CD4-positive, alpha-beta T cell treated with Interleukin-21 for 1 hour (primary cell): ENCODE results near the gene GJA4.
"Not testable (repeated sequence)": the region's sequence is repeated elsewhere in the genome, so short reads cannot be mapped to it uniquely, and the experiment has no call there.

Source experiments
- DNase-seq: peaks from one replicate; pipeline ENCODE4 v3.0.0-alpha.2; 2020

GJA4 gene

DNA sequence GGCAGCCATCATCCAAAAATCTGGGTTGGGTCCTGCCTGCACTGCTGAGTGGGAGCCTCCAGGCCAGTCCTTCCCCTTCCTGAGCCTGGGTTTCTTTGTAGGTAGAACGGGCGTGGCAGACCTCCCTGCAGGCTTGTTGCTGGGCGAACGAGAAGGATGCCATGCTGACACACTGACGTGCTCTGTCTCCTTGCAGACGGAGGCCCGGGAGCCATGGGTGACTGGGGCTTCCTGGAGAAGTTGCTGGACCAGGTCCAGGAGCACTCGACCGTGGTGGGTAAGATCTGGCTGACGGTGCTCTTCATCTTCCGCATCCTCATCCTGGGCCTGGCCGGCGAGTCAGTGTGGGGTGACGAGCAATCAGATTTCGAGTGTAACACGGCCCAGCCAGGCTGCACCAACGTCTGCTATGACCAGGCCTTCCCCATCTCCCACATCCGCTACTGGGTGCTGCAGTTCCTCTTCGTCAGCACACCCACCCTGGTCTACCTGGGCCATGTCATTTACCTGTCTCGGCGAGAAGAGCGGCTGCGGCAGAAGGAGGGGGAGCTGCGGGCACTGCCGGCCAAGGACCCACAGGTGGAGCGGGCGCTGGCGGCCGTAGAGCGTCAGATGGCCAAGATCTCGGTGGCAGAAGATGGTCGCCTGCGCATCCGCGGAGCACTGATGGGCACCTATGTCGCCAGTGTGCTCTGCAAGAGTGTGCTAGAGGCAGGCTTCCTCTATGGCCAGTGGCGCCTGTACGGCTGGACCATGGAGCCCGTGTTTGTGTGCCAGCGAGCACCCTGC, 1.4 kb downstream of the GJA4 start:
- DNase-seq, result no peak

DNA sequence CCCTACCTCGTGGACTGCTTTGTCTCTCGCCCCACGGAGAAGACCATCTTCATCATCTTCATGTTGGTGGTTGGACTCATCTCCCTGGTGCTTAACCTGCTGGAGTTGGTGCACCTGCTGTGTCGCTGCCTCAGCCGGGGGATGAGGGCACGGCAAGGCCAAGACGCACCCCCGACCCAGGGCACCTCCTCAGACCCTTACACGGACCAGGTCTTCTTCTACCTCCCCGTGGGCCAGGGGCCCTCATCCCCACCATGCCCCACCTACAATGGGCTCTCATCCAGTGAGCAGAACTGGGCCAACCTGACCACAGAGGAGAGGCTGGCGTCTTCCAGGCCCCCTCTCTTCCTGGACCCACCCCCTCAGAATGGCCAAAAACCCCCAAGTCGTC, 2.0 kb downstream of the GJA4 start:
- DNase-seq, result no peak

DNA sequence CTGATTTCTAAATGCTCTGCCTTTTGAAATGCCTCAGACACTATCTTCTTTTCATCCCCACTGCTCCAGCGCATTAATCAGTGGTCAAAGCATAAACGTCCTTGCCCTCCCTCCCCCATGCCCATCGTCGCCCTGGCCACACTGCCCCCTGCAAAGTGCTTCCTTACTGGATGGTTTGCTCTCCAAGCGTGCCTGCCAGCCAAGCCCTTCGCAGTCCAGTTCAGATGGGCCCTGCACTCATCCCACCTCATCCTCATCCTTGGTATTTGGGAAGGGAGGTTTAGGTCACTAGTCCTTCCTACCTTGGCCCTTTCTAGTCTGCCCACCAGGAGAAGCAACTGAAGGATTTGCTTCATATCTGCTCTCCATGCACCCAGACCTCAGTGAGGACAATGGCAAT, 3.1 kb downstream of the GJA4 start:
- no peak for DNase-seq

DNA sequence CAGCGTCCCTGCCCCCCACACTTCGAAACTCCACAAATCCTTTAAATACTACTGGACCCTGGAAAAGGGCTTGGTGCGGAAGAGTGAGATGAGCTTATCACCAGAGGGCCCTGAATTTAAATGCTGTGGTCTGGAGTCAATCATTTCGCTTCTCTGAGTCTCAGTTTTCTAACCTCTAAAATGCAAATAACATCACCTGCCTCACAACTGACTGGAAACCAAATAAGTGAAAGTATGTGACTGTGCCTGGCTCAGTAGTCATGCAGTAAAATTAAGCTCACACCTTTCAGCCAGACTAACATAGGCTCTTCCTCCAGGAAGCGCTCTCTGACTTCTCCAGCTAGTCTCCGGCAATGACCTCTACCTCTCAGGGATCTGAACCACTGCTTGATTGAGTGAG, 4.2 kb downstream of the GJA4 start:
- DNase-seq, result no peak

DNA sequence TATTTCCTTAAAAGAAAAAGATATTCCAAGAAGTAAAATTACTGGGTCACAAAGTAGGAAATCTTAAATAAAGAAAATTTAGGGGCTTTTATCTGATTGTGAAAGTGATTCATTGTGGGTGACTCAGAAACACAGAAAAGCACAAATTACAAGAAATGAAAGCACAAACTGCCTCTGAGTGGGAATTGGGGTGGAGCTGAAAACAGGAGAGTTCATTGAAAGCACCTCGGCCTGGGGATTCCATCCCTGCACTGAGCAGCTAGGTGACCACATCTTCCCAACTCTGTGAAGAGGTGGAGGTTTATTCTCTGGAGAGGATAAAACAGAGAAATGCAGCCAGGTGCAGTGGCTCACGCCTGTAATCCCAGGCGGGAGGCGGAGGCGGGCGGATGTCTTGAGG, 7.4 kb downstream of the GJA4 start:
- DNase-seq, result no peak

DNA sequence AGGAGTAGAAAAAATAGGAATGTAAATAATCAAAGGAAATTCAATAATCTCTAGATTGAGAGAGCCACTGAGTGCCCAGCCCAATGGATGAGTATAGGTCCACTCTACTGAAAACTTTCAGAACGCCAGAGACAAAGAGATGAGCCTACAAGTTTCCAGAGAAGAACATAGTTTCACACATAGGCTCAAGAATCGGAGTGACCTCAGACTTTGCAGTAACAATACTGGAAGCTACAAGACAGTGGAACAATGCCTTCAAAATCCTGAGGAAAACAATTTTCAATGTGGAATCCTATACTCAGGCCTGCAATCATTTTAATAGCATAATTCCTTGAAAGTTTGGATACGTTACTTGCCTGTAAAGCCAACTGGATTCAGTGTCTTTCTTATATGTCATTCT, 11.0 kb downstream of the GJA4 start:
- no peak for DNase-seq

DNA sequence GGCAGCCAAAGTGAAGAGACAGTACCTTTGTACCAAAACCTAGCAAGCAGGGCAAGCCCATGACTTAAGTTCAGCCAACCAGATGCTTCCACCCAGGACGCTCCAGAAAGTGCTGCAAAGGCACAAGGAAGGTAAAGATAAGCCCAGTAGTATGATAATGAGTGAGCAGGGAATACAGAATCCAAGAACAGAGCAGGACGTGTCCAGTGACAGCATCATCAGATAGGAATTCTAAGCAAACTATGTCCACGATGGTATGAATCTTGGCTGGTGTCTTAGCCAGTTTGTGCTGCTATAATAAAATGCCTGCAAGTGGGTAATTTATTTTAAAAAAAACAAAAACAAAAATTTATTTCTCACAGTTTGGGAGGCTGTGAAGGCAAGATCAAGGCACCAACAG, 13.6 kb downstream of the GJA4 start:
- no peak for DNase-seq

DNA sequence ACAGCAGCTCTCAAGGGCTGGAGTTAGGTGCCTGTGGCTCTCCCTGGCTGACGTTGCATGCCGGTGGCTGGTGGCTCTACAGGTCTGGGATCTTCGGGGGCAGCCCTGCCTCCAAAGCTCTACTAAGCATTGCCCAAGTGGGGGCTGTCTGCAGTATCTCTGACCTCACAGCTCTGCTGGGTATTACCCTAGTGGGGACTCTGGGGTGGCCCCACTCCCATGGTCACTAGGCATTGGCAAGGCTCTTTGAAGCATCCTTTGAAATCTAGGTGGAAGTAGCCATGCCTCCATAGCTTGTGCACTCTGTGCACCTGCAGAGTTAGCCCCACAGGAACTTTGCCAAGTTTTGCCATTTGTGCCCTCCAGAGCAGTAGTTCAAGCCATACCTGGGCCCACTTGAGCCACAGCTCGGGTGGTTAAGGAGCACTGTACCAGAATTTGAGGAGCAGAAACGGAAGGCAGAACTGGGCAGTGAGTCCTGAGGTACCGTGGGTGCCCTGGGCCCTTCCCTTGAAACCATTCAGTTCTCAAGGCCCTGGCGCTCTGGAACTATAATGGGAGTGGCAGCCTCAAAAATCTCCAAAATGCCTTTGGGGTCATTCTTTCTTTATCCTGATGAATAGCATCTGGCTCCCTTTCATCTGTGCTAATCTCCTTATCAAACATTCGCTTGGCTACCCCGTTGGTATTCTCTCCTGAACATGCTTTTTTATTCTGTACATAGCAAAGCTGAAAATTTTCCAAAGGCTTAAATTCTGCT, 15.4 kb downstream of the GJA4 start:
- DNase-seq, result no peak

DNA sequence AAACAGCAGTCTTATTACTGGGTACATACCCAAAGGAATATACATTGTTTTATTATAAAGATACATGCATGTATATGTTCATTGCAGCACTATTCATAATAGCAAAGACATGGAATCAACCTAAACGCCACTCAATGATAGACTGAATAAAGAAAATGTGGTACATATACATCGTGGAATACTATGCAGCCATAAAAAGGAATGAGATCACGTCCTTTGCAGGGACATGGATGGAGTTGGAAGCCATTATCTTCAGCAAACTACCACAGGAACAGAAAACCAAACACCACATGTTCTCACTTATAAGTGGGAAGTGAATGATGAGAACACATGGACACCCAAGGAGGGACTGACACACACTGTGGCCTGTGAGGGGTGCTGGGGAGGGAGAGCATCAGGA, 18.0 kb downstream of the GJA4 start:
- DNase-seq, result not testable (repeated sequence)

DNA sequence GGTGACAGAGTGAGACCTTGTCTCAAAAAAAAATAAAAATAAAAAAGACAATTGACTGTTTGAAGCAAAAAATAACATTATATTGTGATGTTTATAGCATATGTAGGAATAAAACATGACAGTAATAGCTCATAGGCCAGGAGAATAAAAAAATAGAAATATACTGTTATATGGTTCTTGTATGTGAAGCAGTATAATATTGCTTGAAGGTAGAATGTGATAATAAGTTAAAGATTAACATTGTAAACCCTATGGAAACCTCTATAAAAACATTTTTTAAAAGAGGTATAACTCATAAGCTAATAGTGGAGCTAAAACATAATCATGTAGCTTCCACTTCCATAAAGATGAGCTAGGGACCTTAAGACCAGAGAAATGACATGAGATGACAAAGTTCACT, 23.5 kb downstream of the GJA4 start:
- no peak for DNase-seq

DNA sequence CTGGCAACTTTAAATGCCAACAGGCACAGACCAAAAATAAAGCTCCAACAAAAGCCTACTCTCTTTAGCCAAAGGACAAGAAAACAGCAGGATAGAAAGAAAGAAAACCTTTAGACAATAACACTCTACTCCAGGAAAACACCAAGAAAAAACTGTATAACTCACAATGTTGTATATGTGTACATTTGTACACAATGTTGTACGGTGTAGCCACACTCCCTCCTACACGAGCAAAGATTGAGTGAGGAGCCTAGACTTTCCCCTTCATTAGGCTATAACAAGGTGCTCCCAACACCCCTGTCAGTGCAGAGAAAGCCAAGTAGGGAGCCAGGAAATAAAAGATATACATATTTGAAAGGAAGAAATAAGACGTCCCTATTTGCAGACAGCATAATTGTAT, 24.0 kb downstream of the GJA4 start:
- DNase-seq, result no peak

DNA sequence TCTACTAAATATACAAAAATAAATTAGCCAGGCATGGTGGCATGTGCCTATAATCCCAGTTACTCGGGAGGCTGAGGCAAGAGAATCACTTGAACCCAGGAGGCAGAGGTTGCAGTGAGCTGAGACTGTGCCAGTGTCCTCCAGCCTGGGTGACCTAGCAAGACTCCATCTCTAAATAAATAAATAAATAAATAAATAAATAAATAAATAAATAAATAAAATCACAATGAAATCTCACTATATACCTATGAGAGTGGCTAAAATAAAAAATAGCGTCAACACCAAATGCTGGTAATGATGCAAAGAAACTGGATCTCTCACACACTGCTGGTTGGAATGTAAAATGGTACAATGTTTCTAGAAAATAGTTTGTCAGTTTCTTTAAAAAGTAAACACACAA, 26.1 kb downstream of the GJA4 start:
- DNase-seq, result not testable (repeated sequence)

DNA sequence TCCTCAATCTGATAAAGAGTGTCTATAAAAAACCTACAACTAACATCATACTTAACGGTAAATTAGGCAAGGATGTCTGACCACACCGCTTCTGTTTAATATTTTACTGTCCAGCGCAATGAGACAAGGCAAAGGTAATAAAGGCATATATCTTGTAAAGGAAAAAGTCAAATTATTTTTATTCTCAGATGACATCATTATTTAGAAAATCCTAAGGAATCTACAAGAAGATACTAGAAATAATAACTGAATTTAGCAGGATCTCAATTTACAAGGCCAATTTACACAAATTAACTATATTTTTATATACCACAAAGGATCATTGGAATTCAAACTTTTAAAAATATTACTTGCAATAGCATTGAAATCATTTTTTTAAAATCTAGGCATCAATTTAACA, 29.4 kb downstream of the GJA4 start:
- DNase-seq, result no peak

DNA sequence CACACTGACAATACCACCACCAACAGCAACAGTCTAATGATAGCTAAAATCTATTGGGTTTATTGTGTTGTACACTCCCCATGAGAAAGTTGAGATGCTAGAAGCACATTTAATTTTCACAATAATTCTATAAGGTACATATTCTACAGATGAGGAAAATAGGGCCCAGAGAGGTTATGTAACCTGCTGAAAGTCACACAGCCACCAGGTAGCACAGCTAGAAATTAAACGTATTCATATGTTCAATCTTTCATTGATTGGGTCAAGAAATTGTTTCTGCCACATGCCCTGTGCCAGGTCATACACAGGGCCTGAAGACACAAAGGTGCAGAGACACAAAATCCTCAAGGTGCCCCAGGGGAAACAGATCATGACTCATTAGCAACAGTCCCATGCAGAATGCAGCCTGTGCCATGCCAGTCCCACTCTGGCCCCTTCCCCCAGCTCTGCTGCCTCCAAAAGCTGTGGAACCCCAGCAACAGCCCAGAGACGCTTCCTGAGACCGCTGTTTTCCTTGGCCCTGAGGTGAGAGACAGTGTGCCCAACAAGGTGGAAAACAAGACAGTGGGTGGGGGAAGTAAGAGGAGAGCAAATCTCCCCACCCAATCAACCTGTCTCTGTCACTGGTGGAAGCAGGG, 32.1 kb downstream of the GJA4 start:
- no peak for DNase-seq

DNA sequence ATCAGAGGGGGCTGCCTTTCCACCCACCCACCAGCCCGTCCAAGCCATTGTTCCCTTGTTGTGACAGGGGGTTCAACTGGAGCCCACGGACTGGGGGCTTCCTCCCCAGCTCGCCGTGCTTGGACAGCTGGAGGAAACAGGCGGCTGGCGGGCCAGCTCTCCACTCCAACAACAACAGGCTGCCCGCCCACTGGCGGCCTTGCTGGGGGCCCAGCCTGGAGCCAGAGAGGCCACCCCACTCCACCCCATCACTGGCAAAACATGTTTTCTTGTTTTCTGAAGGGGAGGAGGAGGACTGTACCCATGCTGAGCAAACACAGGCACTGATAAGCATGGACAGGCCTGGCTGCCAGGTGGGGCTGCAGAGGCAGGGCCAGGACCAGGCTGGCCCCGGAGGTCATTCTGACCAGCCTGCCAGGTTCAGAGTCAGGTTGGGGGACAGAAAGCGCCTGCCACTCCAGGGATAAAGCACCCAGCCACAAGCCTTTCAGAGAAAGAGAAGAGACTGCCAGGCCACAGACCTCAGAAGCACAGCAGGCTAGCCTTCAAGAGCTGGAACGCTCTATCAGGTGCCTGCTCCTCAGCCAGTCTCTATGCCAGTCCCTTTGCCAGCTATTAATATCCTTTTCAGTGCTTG, 32.8 kb downstream of the GJA4 start:
- no peak for DNase-seq

DNA sequence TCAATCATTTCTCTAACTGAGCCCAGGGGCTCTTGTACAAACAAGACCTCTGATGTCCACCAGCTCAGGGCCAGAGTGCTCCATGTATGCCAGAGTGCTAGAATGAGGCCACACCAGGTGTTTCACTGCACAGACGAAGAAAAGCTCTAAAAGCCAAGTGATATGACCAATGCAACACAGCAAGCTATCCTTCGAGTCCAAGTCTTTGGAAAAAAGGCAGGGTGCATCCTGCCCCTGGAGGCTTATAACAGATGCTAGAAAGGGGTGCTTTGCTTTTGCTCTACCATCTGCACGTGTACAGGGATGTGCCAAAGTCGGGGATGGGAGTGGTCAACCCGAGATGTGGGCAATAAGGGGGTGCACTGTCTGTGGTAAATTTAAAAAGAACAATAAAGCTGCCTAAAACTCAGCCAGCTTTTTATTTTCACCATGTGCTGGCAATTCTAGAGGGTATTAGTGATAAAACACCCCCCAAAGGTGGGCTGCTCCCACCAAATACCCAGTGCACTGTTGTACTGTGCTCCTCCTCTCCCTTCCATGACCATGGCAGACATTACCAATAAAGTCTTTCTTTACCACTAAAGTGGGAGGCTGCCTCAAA, 34.6 kb downstream of the GJA4 start:
- no peak for DNase-seq

DNA sequence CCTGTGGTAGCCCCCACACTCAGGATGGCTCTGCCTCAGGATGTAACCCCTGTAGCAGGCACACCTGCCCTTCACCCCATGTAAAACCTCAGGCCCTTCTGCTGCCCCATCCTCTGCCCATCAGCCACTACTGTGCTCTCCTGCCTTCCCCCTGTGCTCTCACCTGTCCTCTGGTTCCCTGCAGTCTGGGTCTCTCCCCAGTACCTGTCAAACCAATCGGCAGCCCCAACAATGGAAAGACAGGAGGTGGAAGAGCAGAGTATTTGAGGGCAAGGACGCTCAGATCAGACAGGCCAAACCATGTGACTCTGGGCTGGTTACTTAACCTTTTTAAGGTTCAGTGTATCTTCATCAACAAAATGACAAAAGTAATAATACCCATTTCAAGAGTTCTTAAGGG, 35.8 kb downstream of the GJA4 start:
- DNase-seq, result no peak

DNA sequence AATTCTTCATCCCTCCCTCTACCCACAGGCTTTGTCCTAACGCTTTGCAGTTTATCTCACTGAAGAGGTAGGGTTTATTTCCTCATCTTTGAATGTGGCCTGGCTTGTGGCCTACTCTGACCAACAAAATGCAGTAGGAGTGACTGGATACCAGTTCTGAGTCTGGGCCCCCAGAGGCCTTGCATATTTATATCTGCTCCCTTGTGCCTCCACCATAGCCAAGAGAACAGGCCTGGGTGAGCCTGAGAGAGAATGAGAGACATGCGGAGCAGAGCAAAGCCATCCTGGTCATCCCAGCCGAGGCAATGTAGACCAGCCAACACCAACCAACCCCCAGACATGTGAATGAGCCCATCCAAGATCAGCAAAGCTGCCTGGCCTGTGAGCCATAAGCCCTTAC, 36.5 kb downstream of the GJA4 start:
- no peak for DNase-seq

DNA sequence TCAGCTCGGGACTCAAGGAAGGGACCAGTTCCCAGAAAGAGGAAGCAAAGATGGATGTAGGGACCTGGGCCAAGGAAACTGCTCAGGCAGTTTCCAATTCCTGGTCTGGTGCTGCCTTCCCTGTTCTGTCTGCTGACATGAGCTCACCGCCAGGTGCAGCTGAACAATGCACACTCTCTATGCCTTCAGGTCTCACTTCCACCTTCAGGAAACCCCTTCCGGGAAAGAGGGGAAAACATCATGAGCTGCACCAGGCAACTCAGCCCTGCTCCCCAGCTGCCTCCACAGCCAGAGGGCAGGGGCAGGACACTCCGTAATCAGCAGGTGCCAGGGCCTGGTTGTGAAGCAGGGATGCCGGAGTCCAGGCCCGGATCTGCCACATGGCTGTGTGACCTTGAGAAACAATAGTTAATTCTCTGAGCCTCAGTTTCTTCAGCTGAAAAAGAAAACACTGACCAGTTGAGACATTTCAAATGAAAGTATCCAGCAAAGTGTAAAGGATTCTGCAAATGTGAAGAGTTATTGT, 39.0 kb downstream of the GJA4 start:
- no peak for DNase-seq

DNA sequence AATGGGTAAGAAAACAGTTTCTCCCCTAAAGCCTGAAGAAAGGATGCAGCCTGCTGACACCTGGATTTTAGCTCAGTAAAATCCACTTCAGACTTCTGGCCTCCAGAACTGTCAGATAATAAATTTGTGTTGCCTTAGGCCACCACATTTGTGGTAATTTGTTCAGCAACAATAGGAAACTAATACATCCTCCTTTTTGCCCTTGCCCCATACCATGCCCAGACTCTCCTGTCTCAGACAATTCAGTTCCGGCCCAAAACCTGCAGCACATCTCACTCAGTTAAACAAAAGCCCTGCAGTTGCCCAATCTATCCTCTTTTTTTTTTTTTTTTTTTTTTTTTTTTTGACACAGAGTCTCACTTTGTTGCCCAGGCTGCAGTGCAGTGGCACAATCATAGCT, 40.9 kb downstream of the GJA4 start:
- no peak for DNase-seq

DNA sequence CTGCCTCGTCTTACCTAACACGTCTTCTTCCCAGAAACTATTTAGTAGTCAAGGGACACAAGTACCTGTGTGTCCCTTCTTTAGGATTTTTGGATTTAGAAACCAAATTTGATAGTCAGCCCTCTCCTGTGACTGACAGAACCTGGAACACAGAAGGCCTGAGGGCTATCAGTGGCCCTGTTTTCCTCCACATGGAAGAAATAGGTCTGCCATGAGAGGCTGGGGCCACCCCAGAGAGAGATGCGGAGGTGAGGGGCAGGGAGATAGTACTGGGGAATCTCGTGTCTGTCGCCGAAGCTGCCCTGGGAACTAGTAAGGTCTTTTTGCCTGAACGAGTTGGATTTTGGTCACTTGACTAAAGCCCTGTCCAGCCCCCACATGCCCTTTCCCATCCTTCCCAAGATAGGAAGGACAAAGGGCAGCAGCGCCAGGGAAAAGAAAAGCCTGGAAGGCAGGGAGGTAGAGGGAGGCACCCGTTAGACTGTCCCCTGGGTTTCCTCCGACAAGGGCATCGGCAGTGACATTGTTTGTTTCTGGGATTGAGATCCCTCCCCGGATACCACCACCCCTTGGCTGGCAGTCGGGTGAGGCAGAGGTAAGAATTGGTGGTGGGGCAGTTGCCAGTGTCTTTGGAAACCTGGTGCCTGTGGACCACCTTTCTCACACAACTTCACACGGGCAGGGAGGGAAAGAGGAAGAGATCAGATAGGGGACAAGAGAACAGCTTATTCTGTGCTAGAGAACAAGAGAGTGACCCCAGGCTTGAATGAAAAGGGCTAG, 46.9 kb downstream of the GJA4 start:
- DNase-seq, result no peak

DNA sequence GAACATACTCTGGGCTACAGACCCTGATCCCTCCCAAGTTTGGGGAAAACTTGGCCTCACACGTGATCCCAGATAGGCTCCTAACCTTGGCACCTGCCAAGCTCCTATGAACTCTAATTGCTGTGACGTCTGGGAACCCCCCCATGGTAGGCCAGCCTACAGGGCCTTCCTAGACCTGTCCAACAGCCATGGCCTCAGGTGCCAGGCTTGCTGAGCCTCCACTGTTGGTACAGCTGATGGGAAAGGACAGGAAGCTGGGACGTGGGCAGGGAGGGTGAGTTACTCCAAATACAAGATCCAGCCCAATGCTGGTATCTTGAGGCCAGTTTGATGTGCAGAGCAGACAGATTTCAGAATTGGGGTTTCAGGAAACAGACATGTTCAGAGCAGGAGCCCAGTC, 47.6 kb downstream of the GJA4 start:
- DNase-seq, result no peak
